NCI-H69 (cell line): ENCODE measurements around the gene MAPKAPK2.

Source experiments
- DNase-seq: peaks from one replicate; lab custom pipeline; 2025; lab: John Stamatoyannopoulos, UW

Gene MAPKAPK2

DNA sequence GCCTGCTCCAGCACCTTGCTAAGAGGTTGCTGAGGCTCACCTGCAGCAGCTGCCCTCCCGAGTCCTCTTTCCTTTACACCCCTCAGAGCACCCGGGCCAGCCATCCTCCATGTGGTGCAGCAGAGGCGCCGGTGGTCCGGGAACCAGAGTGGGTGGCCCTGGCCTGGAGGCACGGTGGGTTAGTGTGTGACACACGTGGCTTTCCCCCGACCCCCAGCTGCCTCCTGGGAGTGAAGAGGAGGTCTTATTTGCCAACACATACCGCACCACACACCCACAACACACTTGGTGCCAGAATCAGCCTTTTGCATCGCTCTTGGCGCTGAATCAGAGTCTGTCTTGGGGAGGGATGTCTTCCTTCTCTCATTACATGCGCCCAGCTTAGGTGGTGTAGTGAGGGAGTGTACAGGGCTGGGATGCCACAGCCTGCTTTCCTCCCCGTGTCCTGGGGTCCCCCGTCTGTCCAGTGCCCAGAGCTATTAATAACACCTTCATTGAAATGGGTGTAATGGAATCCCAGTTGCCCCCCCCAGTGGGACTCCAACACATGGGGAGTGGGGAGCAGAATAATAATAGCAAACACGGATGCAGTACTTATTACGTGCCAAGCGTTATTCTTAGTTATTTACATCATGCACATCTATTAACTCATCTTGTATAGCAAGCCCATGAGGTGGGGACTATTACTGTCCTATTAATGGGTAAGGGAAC is 38.2 kb downstream of the MAPKAPK2 start:
- DNase-seq: no peak

DNA sequence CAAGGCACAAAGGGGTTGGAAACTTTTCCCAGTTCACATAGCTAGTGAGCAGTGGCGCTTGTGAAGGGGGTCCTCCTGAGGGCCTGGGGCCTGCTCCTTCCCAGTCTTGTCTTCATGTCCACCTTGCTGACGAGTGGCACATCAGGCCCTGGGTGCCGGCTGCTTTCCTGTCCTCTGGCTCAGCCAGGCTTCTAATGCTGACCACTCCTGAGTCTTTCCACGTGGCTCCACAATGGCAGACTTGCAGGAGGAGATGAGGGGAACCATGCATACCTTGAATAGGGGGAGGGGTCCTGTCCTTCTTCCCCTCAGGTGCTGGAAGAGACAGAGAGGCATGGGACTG is 38.7 kb downstream of the MAPKAPK2 start:
- no peak for DNase-seq

DNA sequence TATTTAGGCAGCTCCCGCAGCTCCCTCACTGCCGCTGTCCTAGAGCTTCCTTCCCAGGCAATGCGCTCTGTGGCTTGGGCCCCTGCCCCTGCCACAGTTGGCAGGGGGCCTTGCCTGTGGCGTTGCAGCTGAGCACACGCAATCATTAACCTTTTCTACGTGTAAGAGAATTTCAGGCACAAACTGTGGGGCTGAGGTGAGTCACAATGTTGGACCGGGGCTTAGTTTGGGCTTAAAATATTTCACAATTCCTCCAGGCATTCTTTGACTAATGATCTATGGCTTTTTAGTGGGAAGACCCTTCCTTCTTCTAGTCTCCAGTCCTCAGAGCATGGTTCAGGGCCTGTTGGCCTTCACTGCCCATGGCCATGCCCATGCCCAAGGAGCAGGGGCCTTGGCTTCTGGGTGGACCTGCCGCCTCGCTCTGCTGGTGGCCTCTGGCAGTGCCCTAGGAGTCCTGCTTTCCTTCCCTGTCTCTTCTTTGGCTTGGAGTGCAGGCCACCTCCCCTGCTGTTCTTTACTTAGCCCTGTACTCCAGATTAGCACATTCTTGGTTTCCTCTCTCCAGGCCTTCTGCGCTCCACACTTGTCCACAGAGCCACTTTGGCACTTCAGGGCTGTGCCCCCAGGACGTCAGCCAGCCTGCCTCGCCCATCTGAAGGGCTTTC is 39.2 kb downstream of the MAPKAPK2 start:
- DNase-seq: peak; percentile 29

DNA sequence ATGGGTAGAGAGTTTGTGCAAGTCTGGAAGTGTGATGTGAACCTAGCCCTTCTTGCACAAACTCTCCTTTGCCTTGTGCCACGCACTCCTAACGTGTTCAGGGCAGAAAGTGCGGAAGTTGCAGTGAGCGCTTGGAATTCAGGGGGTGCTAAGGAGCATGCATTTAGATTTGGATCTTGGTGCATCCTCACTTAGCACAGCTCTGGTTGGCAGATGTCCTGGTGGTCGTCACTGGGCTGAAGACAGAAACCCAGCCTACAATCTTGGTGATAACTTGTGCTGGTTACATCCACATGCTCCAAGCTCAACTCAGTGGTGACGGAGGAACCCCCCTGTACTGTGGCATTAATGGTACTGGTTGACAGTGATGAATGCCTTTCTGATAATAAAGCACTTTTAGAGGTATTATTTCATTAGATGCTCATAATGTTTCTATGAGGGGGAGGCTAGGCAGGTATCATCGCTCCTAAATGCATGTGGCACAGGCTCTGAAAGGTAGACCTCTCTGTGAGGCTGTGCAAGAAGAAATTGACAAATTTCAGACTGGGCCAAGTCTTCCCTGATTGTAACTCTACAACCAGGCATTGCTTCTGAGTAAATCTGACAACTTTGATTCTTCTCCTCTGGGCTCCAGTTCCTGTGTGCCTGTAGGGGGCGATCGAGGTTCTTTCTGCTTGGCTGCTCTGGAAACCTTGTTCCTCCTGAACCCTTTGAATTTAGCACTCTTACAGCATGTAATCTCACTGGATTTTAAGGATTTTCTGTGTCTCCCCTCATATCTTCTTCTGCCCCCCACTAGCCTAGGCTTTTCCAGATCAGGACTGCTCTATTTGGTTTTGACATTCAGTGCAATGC is 40.6 kb downstream of the MAPKAPK2 start:
- peak; percentile 67 for DNase-seq

DNA sequence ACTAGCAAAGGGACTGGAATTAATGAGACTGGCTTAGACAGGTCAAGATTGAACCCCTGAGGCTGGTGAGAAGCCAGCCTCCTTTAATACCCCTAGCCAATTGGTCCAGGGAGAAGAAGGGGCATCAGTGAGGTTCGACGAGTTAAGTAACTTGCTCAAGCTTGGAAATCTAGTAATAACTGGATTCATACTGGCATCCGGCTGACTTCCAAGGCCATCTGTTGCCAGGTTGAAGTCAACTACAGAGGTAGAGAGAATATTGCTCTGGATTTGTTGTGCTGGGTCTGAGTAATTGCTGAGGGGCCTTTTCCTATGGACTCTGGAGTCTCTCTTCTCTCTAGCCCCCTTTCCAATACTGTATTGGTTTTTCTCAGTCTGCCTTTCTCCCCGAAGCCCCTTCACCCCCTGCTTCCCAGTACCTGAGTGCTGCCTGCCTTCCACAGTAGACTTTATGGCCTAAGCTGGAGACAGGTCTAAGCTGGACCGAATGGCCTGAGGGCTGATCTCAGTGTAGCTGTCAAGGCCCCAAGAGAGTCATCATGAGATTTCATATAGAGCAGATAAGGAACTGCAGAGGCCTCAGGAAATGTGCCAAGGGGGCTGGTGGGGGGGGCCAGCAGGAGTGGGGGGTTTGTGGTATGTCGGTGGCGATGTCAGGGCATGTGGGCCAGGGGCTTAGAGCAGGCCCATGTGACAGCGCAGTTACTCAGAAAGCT is 43.4 kb downstream of the MAPKAPK2 start:
- no peak for DNase-seq

DNA sequence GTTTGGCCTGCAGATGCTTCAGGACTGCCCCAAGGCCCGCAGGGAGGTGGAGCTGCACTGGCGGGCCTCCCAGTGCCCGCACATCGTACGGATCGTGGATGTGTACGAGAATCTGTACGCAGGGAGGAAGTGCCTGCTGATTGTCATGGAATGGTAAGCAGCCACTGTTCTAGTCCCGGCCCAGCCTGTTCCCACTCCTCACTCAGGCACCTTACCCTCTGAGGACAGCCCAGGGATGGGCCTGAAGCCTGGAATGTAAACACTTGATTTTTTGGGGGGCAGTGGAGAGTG is 43.9 kb downstream of the MAPKAPK2 start:
- DNase-seq: no peak

DNA sequence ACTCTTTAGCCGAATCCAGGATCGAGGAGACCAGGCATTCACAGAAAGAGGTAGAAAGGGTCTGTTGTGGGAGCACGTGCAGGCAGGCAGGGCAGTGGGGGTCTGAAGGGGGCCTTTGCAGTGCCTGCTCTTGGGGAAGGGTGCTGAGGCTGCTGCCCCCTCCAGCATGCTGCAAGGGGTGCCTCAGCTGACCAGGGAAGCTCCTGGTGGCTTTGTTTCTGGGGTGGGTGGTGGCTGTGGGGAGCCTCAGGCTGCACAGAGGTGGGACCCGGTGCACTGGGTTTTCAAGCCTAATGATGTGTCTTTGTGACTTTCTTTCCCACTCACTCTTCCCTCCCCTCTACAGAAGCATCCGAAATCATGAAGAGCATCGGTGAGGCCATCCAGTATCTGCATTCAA is 44.3 kb downstream of the MAPKAPK2 start:
- no peak for DNase-seq

DNA sequence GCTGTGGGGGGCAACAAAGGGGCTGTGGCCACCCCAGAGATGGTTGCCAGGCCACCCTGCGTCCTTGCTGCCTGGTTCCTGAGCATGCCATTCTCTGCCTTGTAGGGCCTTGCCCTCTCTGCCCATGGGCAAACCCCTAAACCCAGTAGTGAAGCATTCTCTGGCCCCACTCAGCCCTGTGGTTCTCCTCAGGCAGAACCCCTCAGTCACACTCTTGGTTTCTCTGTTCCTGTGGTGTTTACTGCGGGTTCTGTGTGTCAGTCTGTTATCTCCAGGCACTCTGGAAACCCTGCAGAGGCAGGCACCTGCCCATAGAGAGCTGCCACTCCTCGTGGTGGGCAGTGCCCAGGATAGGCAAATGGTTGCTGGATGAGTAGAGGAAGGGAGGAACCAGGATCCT is 44.8 kb downstream of the MAPKAPK2 start:
- no peak for DNase-seq

DNA sequence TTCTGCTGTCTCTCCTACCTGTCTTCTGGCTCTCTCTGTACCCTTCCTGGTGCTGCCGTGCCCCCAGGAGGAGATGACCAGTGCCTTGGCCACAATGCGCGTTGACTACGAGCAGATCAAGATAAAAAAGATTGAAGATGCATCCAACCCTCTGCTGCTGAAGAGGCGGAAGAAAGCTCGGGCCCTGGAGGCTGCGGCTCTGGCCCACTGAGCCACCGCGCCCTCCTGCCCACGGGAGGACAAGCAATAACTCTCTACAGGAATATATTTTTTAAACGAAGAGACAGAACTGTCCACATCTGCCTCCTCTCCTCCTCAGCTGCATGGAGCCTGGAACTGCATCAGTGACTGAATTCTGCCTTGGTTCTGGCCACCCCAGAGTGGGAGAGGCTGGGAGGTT is 47.8 kb downstream of the MAPKAPK2 start:
- DNase-seq: no peak

DNA sequence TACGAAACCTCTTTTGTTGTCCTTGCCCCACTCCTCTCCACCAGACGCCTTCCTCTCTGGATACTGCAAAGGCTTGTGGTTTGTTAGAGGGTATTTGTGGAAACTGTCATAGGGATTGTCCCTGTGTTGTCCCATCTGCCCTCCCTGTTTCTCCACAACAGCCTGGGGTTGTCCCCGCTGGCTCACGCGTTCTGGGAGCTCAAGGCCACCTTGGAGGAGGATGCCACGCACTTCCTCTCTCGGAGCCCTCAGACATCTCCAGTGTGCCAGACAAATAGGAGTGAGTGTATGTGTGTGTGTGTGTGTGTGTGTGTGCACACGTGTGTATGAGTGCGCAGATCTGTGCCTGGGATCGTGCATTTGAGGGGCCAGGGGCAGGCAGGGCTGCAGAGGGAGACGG is 48.3 kb downstream of the MAPKAPK2 start:
- no peak for DNase-seq

DNA sequence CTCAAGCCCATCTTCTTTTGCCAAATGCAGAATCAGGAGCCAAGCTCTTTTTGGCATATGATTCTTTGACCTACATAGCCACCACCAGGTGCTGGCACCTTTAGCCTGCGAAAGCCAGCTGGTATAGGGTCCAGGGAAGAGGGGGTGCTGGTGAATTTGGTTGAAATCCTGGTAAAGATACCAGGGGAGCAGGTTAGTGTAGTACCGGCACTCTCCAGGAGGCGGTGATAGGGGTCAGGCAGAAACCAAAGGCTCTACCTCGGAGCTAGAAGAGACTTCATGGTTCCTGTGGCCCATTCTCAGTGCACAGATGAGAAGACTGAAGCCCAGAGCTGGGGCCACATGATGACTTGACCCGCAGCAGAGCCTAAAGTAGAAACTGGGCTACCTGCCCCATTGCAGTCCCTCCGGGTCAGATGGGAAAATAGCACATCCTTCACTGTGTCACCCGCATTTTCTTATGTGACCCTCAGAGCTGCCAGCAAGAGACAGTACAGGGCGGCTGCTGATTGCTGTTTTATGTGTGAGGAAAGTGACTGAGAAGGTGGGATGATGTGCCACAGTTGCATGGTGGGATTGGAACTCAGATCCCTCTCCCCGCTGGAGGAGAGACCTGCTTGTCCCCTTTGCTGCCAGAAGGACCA is 49.9 kb downstream of the MAPKAPK2 start:
- DNase-seq: peak; percentile 15

DNA sequence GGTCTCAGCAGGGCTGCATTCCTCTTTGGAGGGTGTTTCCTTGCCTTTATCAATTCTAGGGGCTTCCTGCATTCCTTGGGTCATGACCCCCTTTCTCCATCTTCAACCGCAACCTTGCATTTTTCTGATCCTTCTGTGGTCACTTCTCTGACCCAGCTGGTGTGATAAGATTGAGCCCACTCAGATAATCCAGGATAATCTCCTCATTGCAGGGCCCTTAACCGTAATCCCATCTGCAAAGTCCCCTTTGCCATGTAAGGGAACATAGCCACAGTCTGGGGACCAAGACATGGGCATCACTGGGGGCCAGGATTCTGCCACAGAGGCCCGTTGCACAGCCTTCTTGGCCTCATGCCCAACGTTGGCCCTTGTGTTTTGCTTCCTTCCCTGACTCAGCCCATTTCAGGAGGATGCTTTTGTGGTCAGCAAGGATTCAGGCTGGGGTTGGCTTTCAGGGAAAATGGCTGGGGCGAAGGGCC is 50.9 kb downstream of the MAPKAPK2 start:
- no peak for DNase-seq

DNA sequence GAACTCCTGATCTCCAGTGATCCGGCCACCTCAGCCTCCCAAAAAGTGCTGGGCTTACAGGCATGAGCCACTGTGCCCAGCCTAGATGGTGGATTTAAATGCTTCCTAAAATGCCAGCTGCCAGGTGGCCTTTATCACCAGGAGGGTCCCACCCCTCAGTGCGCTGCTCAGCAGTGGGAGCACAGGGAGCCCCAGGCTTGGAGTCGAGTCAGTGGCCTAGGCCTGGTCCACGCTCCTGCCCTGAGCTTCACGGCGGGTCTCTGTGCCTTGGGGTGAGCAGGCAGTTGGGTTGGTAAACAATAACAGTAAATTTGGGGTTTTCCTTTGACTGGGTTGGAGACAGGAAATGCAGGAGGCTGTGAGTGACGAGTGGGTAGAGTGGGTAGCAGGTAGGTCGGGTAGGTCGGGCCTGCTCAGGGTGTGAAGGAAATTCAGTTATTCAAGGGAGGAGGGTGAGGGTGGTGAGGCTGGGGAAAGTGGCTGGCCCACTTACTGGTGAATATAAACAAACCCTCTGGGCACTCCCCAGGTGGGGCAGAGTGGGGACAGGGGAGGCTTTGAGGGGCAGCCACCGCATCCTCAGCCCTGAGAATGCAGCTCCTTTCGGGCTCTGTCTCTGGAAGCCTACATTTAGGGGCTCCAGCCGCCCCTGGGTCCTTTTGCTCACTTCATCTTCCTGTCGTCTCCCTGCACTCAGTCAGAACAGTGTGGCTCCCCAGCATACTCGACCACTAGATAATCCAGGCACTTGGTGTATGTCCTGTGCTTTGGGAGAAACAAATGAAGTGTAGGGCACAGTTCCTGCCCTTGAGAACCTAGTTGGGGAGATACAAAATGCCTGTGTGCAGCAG is 52.4 kb downstream of the MAPKAPK2 start:
- no peak for DNase-seq

DNA sequence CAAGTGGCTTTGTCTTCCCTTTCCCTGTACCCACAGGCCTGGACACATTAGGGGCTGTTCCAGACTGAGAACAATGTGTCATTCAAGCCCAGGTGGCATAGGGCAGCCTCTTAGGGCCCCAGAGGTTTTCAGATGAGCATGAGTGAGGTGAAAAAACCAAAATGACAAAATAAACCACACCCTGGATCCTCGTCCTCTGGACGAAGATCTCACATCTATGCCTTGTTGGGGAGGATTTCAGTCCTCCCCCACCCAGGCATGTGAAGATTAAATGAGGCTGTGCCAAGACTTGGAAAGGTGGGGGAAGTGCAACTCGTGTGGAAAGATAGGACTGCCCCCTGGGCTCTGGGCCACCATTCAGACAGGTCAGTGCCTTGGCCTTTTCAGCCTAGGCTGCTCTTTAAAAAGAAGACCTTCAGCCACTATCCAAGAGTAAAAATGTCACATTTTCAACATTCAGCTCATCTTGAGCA is 53.1 kb downstream of the MAPKAPK2 start:
- no peak for DNase-seq

DNA sequence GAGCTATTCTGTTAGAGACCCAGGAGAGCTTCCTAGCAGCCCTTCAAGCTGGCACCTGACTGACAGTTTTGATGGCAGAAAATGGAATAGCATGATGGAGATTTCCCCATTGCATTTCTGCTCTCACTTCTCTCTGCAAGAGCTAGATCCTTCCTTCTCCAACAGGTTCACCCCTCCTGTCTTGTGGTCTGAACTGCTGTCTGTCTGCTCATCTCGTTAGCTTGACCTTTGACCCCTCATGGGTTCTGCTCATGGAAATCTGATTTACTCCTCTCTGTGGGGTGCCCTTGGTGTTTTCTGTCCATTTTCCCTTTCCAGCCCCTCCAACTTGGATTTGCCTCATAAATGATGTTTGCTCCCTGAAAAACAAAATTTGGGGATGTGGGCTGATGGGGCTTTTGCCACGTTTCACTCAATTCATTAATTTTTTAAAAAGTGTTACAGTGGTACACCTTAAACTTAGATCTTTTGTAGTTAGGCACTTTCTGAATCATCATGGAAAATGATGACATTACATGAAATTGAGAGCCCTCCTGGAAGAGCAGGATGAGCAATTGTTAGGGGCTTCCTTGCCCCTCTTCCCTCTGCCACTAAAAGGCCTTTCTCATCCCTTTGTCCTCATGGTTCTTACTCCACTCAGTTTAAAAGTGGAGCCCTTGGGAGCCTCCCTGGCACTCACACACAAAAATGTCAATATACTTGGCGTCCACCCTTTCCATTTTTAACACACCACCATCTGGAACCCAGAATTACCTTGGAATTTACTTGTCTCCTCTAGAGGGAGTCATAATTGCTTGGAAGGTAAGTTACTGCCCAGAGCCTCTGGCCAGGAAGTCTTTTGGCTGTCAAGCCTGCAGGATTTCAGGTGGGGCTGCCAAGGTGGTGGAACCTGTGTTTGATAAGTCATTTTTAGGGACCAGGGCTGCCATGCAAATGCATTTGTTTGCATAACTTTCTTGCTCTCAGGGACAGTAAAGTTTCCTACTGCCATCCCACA is 54.0 kb downstream of the MAPKAPK2 start:
- peak; percentile 86 for DNase-seq

DNA sequence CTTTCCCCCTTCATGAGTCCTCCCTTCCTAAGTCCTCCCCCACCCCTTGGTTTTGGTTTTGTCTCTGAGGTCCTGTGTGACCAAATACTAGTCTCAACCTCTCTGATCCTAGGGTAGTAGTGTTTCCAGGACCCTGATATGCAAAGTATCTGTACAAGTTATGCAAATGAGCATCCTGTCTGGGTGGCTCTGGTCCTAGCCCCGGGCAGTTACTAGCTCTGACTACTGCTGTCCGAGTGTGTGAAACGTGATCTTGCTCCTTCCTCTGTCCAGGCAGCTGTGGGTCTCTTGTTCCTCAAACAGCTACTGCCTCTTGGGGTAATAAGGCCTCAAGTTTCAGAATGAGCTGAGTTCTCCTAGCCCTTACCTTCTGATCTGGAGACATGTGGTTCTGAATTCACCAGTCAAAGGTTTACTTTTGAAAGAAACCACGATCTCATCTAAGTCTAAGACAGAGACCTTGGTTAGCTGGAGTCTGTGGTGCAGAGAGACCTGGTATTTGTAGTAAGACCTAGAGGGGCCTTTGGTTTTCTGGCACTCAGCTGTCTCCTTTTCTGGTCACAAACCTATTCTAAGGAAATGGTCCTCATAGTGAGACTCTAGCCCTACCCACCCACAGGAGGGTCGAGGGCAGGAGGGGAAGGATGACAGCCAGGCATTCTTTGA is 54.8 kb downstream of the MAPKAPK2 start:
- DNase-seq: peak; percentile 13

DNA sequence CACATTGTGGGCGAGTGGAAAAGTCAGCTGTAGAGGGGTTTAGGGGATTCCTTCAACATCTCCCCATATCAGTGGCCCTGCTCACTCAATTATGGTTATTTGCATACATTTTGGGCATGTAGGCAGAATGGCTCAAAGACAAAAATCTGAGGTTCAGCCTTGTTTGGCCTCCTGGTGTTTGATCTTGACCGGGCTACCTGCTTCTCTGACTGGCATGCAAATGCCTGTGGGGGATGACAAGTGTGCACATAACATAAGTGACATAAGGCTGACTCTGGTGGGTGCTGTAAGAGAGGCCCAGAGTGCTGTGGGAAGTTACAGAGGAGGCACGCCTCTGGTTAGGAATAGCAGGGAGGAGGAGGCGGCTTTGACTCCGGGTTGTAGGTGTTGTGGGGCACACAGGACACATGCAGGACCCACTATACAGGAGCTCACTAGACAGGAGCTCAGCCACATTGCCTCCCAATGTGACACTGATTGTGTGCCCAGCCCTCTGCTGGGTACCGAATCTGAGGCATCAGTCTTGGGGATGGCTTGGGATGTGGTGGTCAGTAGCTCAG is 56.5 kb downstream of the MAPKAPK2 start:
- DNase-seq: no peak

DNA sequence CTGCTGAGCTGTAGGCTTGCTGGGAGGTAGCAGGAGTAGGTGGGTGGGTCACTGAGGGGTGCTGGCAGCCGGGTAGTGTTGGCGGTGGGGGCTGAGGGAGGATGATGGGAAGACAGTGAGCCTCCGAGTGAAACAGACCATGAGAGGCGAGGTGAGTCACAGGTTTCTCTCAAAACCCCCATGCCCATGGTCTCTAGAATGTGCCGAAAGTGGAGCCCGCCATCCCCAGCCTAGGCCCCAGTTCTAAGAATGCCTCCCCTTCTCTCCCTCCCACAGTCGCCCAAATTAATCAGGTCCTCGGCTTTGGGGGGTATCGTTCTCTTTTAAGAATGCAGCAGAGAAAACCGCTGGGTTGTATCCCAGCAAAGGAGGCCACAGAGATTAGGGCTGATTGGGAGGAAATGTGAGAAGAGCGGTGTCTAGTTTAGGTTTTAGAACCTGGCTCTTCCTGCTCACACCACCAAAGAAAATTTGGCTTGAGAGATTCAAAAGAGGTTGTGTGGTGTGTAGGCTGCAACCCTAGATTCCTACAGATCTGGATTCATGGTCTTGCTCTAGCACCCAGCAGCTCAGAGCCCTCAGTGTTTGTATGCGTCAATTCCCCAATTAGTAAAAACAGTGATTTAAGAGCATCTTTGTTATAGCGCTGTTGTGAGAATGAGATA is 58.1 kb downstream of the MAPKAPK2 start:
- DNase-seq: no peak
